Stimulated activated CD8-positive, alpha-beta memory T cell treated with anti-CD3 and anti-CD28 coated beads, Interleukin-15, amount 100 ng/mL, for 4 hours (primary cell): Measurements from ENCODE around the gene ERGIC1.
"Not testable (repeated sequence)": the region's sequence is repeated elsewhere in the genome, so short reads cannot be mapped to it uniquely, and the experiment has no call there.

Experiments
- DNase-seq, 2 donors: peaks; one replicate each; pipeline ENCODE4 v3.0.0-alpha.2; 2020; ENCODE audit warnings: low read depth in 2 of 2

The ERGIC1 gene

GRCh38 chr5:172878933-172879752 lies 45.1 kb downstream of the ERGIC1 start:
- DNase-seq, result no peak

GRCh38 chr5:172881691-172882370 lies 47.8 kb downstream of the ERGIC1 start:
- peak in 1 of 2 donors; percentile 3 for DNase-seq

- no peak for DNase-seq
These were observed 49.0 kb downstream of the ERGIC1 start for GRCh38 chr5:172883066-172883465.

- DNase-seq, result no peak
These were observed 51.7 kb downstream of the ERGIC1 start for GRCh38 chr5:172885597-172886340.

GRCh38 chr5:172886476-172886875 lies 52.4 kb downstream of the ERGIC1 start:
- no peak for DNase-seq

GRCh38 chr5:172886974-172887501 lies 53.0 kb downstream of the ERGIC1 start:
- no peak for DNase-seq

GRCh38 chr5:172887692-172888091 lies 53.6 kb downstream of the ERGIC1 start:
- DNase-seq, result no peak

- DNase-seq, result no peak
These were observed 56.6 kb downstream of the ERGIC1 start for GRCh38 chr5:172890659-172891058.

GRCh38 chr5:172891716-172892421 lies 57.8 kb downstream of the ERGIC1 start:
- DNase-seq, result no peak

- DNase-seq, result no peak
These were observed 58.7 kb downstream of the ERGIC1 start for GRCh38 chr5:172892713-172893112.

- DNase-seq, result no peak
These were observed 60.8 kb downstream of the ERGIC1 start for GRCh38 chr5:172894767-172895388.

GRCh38 chr5:172895549-172895948 lies 61.5 kb downstream of the ERGIC1 start:
- no peak for DNase-seq

- DNase-seq, result no peak
These were observed 62.4 kb downstream of the ERGIC1 start for GRCh38 chr5:172896465-172896864.

GRCh38 chr5:172897067-172897466 lies 63.0 kb downstream of the ERGIC1 start:
- DNase-seq, result not testable (repeated sequence)

GRCh38 chr5:172897481-172898217 lies 63.6 kb downstream of the ERGIC1 start:
- no peak for DNase-seq

GRCh38 chr5:172898218-172898842 lies 64.3 kb downstream of the ERGIC1 start:
- DNase-seq, result no peak

- DNase-seq, result no peak
These were observed 64.9 kb downstream of the ERGIC1 start for GRCh38 chr5:172898843-172899369.

- no peak for DNase-seq
These were observed 65.4 kb downstream of the ERGIC1 start for GRCh38 chr5:172899436-172899835.

GRCh38 chr5:172901012-172901780 lies 67.1 kb downstream of the ERGIC1 start:
- DNase-seq, result no peak
